Esophagus muscularis mucosa (tissue), 4 donors: ENCODE results near the gene LUC7L3. TPM values are rescaled to one million over a fixed set of nuclear protein-coding genes. Genes with fewer than 3 reads are reported as not detected.
A peak's percentile ranks its signal among the peaks of the same experiment; 100 is the strongest.

ENCODE experiments used
- DNase-seq: peaks from one replicate; pipeline ENCODE4 v3.0.0-alpha.2; 2017; ENCODE audit errors: extremely low spot score
- H3K27ac ChIP-seq, 4 donors: fragments of 200-600 bp; sonication (generic); replicated peaks in 1 of 4; 1 replicate in 3 of 4; 2 replicates in 1 of 4; pipeline ENCODE4 v1.5.1; 2016 to 2019; ENCODE audit warnings: mild to moderate bottlenecking in 1 of 4
- H3K27me3 ChIP-seq, 4 donors: fragments of 200-600 bp; sonication (generic); one replicate each; pipeline versions ENCODE4 v1.5.1 to v1.6.0; 2016 to 2019
- H3K36me3 ChIP-seq, 4 donors: fragments of 200-600 bp; sonication (generic); one replicate each; pipeline ENCODE4 v1.5.1; 2016 to 2019
- H3K4me1 ChIP-seq, 4 donors: fragments of 200-600 bp; sonication (generic); one replicate each; pipeline ENCODE4 v1.5.1; 2016 to 2019
- H3K4me3 ChIP-seq, 4 donors: fragments of 200-600 bp; sonication (generic); 1 replicate in 2 of 4; 2 replicates in 2 of 4; pipeline ENCODE4 v1.5.1; 2016 to 2019; ENCODE audit warnings: mild to moderate bottlenecking in 4 of 4, moderate library complexity in 1 of 4
- H3K9me3 ChIP-seq, 4 donors: fragments of 200-600 bp; sonication (generic); 1 replicate in 3 of 4; 2 replicates in 1 of 4; pipeline ENCODE4 v1.5.1; 2016 to 2019
- CTCF ChIP-seq, 3 experiments: fragments of 200-600 bp in 2 of 3; fragments of 450-650 bp in 1 of 3; sonication (generic) in 2 of 3; IDR thresholded peaks; one replicate each; pipeline ENCODE4 v1.5.1; 2017 to 2019; ENCODE audit warnings: antibody characterized with exemption in 3 of 3, mild to moderate bottlenecking in 2 of 3, moderate library complexity in 1 of 3
- EP300 ChIP-seq: sonication (generic); formaldehyde crosslinking; IDR thresholded peaks from one replicate; pipeline ENCODE4 v1.6.1; 2017; ENCODE audit warnings: antibody characterized with exemption
- POLR2A ChIP-seq: fragments of 450-650 bp; IDR thresholded peaks from one replicate; pipeline ENCODE4 v1.6.1; 2017; ENCODE audit warnings: antibody characterized with exemption, moderate library complexity, mild to moderate bottlenecking, low read depth
- POLR2AphosphoS5 ChIP-seq, 2 donors: sonication (generic); formaldehyde crosslinking; IDR thresholded peaks; one replicate each; pipeline ENCODE4 v1.6.1; 2017; ENCODE audit warnings: antibody characterized with exemption in 2 of 2
- WGBS: methylation state at CpG from one replicate; pipeline ENCODE4 v1.1.5; 2018; 5-methylcytosine and 5-hydroxymethylcytosine counted together
- intact Hi-C: fragments of 100-400 bp; cut with DNase I; formaldehyde crosslinking; loops from one replicate; pipeline ENCODE4 v1.15.1; 2023
- total RNA-seq, 4 donors: library from RNA; depleted of rRNA; stranded (reverse); fragments of >200 nt; gene quantifications; one replicate each; pipeline versions ENCODE4 v1.1.0 to v1.2.1, GENCODE V29; 2016

LUC7L3 gene
- total RNA-seq, 4 donors from 2014 or later = 28.8 to 65.6 (median 38.9) TPM

GRCh38 chr17:50764734-50765149 is 45.3 kb downstream of the LUC7L3 start:
- WGBS = 49% methylated on average over 2 of the region's 2 CpGs
- H3K27ac ChIP-seq = peak overlapping the region; percentile 7 to 42 (median 10)
- intact Hi-C loops = no loop called here

DNA sequence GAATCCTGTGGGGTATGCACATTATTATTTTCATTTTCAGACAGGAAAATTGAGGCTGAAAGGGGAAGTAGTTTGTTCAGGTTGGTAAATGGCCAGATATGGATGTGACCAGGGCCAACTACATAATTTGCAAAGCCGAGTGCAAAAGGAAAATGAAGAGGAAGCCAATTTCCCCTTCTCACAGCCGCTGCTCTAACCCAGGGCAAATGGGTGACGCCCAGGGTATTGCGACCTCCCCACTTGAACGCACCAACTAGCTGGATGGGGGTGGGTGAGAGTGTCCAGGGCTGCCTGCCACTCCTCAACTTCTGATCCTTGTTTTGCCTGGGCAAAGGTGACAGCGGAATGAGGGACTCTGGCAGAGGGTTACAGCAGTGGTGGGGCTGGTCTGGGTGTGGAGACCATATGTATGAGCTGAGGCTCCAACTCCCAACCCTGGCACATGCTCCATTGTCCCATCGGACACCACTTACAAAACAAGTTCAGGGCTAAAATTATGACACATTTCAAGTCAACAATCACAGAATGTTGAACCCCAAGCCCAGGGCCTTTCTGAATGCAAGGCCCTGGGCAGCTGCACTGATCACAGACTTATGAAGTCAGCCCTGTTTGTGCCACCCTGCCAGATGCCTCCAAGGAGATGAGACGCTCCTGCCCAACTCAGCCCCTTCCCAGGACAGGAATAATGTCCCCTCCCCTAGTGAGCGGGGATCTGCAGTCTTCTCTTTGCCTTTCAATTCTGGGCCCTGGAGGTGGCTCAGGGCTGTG is 46.2 kb downstream of the LUC7L3 start:
- DNase-seq = peak; percentile 91
- 53% methylated on average over 8 of the region's 9 CpGs for WGBS
- intact Hi-C loops = no loop called here
- Histone ChIP-seq H3K36me3 (no peaks in the 10 kb centered on the region), H3K27ac (peak overlapping the region in 2 of 4 donors; percentile 4 to 8), H3K4me3 (no peak overlapping the region), H3K4me1 (peaks cover 22 to 38% (median 34%) of the 10 kb centered on the region in 4 donors), H3K9me3 (no peaks in the 10 kb centered on the region), H3K27me3 (no peaks in the 10 kb centered on the region)
- TF ChIP-seq POLR2AphosphoS5 (IDR thresholded peaks at IDR 0.05) (no peak), EP300 (no peak), CTCF (IDR thresholded peaks at IDR 0.05) (no peak), POLR2A (no peak)

More at GRCh38 chr17:50764734-50765149, 45.3 kb downstream of the LUC7L3 start:
- peaks cover 22 to 38% (median 34%) of the 10 kb centered on the region in 4 donors for H3K4me1 ChIP-seq
- TF ChIP-seq EP300 (no peak), CTCF (IDR thresholded peaks at IDR 0.05) (no peak), POLR2A (no peak), POLR2AphosphoS5 (IDR thresholded peaks at IDR 0.05) (no peak)
- DNase-seq = peak; percentile 89
- no peaks in the 10 kb centered on the region for H3K9me3 ChIP-seq
- H3K27me3 ChIP-seq = no peaks in the 10 kb centered on the region
- H3K4me3 ChIP-seq = no peak overlapping the region
- H3K36me3 ChIP-seq = no peaks in the 10 kb centered on the region

DNA sequence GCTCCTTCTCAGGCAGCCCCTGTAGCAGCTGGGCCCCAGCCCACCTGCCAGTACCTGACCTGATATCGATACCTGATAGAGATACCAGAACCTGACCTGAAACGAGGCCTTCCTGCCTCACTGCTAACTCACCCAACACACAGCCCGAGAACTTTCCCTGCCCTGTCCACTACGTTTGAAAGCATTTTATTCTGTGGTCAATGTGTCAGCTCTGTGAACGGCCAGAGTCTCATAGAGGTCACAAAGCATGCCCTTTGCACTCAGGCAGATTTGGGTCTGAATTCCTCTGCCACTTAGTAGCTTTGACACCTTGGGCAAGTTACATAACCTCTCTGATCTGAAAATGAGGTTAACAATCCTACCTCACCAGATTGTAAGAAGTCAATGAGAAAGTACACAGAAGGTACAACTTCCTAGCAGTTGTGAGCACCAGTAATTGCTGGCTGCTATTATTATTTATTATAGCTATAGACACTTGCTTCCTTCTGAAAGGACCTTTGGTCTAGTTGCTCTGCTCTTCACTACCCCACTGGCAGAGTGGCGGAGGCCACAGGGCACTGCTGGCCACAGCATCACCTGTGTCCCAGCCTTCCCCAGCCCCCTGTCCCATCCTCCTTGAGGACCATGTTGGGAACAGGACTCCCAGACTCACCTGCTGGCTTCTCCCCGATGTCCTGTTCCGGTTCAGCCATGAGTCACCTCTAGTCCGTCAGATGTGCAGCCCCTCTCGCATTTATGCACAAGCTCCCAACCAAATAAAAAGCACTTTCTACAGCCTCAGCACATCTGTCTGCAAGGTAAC is 47.0 kb downstream of the LUC7L3 start:
- H3K27ac ChIP-seq = peak overlapping the region in 1 of 4 donors; percentile 4
- TF ChIP-seq CTCF (IDR thresholded peaks at IDR 0.05) (no peak), EP300 (no peak), POLR2AphosphoS5 (IDR thresholded peaks at IDR 0.05) (no peak), POLR2A (no peak)
- WGBS = 89% methylated on average over 10 of the region's 10 CpGs

GRCh38 chr17:50767030-50767429 is 47.6 kb downstream of the LUC7L3 start:
- peak; percentile 72 for DNase-seq
- WGBS = 84% methylated on average over 6 of the region's 7 CpGs

More for the DNA sequence above, 47.0 kb downstream of the LUC7L3 start:
- no peaks in the 10 kb centered on the region for H3K9me3 ChIP-seq
- H3K4me1 ChIP-seq = peaks cover 22 to 38% (median 34%) of the 10 kb centered on the region in 4 donors
- no peak overlapping the region for H3K4me3 ChIP-seq
- peak; percentile 47 for DNase-seq
- no peaks in the 10 kb centered on the region for H3K36me3 ChIP-seq
- no peaks in the 10 kb centered on the region for H3K27me3 ChIP-seq
- intact Hi-C loops = no loop called here

More at GRCh38 chr17:50767030-50767429, 47.6 kb downstream of the LUC7L3 start:
- intact Hi-C loops = no loop called here
- H3K27ac ChIP-seq = no peak overlapping the region
- H3K36me3 ChIP-seq = no peaks in the 10 kb centered on the region
- H3K27me3 ChIP-seq = no peaks in the 10 kb centered on the region
- TF ChIP-seq CTCF (IDR thresholded peaks at IDR 0.05) = no peak
- TF ChIP-seq POLR2AphosphoS5 (IDR thresholded peaks at IDR 0.05) = no peak
- no peak for TF ChIP-seq POLR2A
- TF ChIP-seq EP300 = no peak
- no peak overlapping the region for H3K4me3 ChIP-seq
- H3K4me1 ChIP-seq = peaks cover 22 to 38% (median 34%) of the 10 kb centered on the region in 4 donors
- no peaks in the 10 kb centered on the region for H3K9me3 ChIP-seq
